CD4-positive, alpha-beta T cell treated with Interferon gamma for 1 hour (primary cell): ENCODE measurements around the gene TTC22.
A peak's percentile ranks its signal among the peaks of the same experiment; 100 is the strongest.

Experiments used
- DNase-seq: peaks from one replicate; pipeline ENCODE4 v3.0.0-alpha.2; 2020

Gene TTC22

GRCh38 chr1:54800899-54801759, at the start of gene TTC22:
Gene TTC22, minus strand, starts transcription at chr1:54801323. Its CDS starts 160 bp downstream, at chr1:54801163.
- peak; percentile 57 for DNase-seq

GRCh38 chr1:54850737-54851136, 49.6 kb upstream of the TTC22 start:
- peak; percentile 7 for DNase-seq

- no peak for DNase-seq
Observed at GRCh38 chr1:54850069-54850730, 49.1 kb upstream of the TTC22 start.

- DNase-seq, result no peak
Observed at GRCh38 chr1:54849219-54850068, 48.3 kb upstream of the TTC22 start.

- DNase-seq, result no peak
Observed at GRCh38 chr1:54848134-54848948, 47.2 kb upstream of the TTC22 start.

GRCh38 chr1:54846716-54847284, 45.7 kb upstream of the TTC22 start:
- DNase-seq, result no peak

- no peak for DNase-seq
Observed at GRCh38 chr1:54846301-54846700, 45.2 kb upstream of the TTC22 start.

GRCh38 chr1:54845772-54846171, 44.6 kb upstream of the TTC22 start:
- DNase-seq, result no peak

- DNase-seq, result no peak
Observed at GRCh38 chr1:54844564-54844963, 43.4 kb upstream of the TTC22 start.

GRCh38 chr1:54843449-54843848, 42.3 kb upstream of the TTC22 start:
- no peak for DNase-seq

- no peak for DNase-seq
Observed at GRCh38 chr1:54842963-54843362, 41.8 kb upstream of the TTC22 start.

GRCh38 chr1:54842206-54842915, 41.2 kb upstream of the TTC22 start:
- DNase-seq, result no peak

GRCh38 chr1:54839824-54840223, 38.7 kb upstream of the TTC22 start:
- DNase-seq, result no peak

GRCh38 chr1:54838565-54839180, 37.5 kb upstream of the TTC22 start:
- no peak for DNase-seq

GRCh38 chr1:54837002-54837853, 36.1 kb upstream of the TTC22 start:
- no peak for DNase-seq

GRCh38 chr1:54836594-54836993, 35.5 kb upstream of the TTC22 start:
- DNase-seq, result no peak

- DNase-seq, result no peak
Observed at GRCh38 chr1:54835970-54836369, 34.8 kb upstream of the TTC22 start.

GRCh38 chr1:54835131-54835898, 34.2 kb upstream of the TTC22 start:
- DNase-seq, result no peak

- no peak for DNase-seq
Observed at GRCh38 chr1:54834007-54834541, 33.0 kb upstream of the TTC22 start.
